ENCODE data around the gene CCDC51. TPM values are rescaled to one million over a fixed set of nuclear protein-coding genes. Genes with fewer than 3 reads are reported as not detected.

CCDC51 gene
- polyA plus RNA-seq, 1 donor (not counting 4 experiments of a cell fraction or from before 2014, with no cell fraction given) = 27.9 TPM

DNA sequence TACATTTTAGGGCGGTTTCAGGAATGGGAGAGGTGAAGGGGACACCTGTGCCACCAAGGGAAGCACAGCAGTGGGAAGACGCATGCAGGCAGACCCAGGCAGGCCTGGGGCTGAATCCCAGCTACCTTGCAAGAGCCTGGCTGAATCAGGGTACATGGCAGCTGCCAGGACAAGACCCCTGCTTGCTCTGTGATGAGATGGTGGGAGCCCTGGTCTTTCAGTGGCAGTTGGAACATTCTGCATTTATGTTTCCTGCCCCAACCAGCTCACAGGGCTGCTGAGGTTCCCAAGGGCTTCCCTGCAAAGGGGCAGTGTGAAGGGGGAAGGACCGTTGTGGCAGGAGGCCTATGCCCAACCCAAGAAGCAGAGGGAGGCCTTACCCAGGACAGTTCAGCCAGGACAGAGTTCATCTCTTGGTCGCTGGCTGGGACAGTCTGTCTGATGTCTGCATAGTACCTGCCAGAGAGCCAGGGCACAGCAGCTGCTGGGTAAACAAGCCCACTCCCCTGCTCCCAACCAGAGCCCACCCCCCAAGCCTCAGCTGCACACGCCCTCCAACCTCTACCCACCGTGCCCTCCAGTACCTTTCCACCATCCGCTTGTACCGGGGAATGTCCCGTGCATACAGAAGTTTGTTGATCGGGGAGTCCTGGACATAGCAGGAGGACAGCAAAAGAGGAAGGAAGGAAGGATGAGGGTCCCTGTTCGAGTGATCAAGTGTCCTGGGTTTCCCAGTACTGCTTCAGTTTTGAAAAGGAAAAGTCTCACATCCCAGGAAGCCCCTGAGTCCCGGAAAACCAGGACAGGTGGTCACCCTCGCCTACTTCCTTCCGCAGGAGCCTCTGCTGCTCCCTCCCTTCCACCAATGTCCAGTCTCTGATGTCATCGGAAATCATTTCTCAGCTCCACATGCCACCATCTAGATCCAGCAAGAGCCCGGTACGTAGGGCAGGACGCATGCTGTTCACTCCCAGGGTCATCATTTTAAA is 33.2 kb downstream of the CCDC51 start:
- TF ChIP-seq, protein P1, sequence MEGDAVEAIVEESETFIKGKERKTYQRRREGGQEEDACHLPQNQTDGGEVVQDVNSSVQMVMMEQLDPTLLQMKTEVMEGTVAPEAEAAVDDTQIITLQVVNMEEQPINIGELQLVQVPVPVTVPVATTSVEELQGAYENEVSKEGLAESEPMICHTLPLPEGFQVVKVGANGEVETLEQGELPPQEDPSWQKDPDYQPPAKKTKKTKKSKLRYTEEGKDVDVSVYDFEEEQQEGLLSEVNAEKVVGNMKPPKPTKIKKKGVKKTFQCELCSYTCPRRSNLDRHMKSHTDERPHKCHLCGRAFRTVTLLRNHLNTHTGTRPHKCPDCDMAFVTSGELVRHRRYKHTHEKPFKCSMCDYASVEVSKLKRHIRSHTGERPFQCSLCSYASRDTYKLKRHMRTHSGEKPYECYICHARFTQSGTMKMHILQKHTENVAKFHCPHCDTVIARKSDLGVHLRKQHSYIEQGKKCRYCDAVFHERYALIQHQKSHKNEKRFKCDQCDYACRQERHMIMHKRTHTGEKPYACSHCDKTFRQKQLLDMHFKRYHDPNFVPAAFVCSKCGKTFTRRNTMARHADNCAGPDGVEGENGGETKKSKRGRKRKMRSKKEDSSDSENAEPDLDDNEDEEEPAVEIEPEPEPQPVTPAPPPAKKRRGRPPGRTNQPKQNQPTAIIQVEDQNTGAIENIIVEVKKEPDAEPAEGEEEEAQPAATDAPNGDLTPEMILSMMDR (optimal IDR thresholded peaks at IDR 0.05 in 1 of 3, IDR thresholded peaks at IDR 0.05 in 1 of 3, conservative IDR thresholded peaks at IDR 0.05 in 1 of 3; ENCODE audit: extremely low read depth in 1 of 3, insufficient read depth in 2 of 3, low read length in 3 of 3) = no peak
- TF ChIP-seq EZH2 (IDR thresholded peaks at IDR 0.05; ENCODE audit: low read length) = no peak
- Histone ChIP-seq H3K79me2 (ENCODE audit: control insufficient read depth, insufficient read depth, low read length) (no peaks in the 10 kb centered on the region), H3K27ac (ENCODE audit: control insufficient read depth, insufficient read depth, low read length) (no peak overlapping the region), H3K4me2 (ENCODE audit: control insufficient read depth, extremely low read depth, insufficient read depth, low read depth, low read length) (no peak overlapping the region), H4K20me1 (ENCODE audit: control insufficient read depth, extremely low read depth, insufficient read depth, low read length) (peaks cover 3% of the 10 kb centered on the region), H2AFZ (ENCODE audit: control insufficient read depth, low read length) (no peak overlapping the region), H3K9me3 (ENCODE audit: control insufficient read depth, low read depth, low read length) (no peaks in the 10 kb centered on the region), H3K36me3 (ENCODE audit: control insufficient read depth in 2 of 2, extremely low read depth in 1 of 2, insufficient read depth in 2 of 2, low read length in 2 of 2) (peaks cover 62 to 84% of the 10 kb centered on the region in 2 experiments), H3K27me3 (ENCODE audit: control insufficient read depth, extremely low read depth, insufficient read depth, low read length) (no peaks in the 10 kb centered on the region), H3K9me1 (ENCODE audit: control insufficient read depth, extremely low read depth, insufficient read depth, low read length) (no peaks in the 10 kb centered on the region), H3K9ac (ENCODE audit: control insufficient read depth, extremely low read depth, insufficient read depth, low read length) (no peak overlapping the region), H3K4me3 (ENCODE audit: control insufficient read depth in 2 of 3, extremely low read depth in 1 of 3, insufficient read depth in 2 of 3, low read depth in 1 of 3, low read length in 3 of 3) (no peak overlapping the region), H3K4me1 (ENCODE audit: control insufficient read depth, extremely low read depth, insufficient read depth, low read length) (peaks cover 14% of the 10 kb centered on the region)
- DNase-seq (ENCODE audit: low read depth, low spot score) (no peak), FAIRE-seq (no peak)
- dilution Hi-C loops (cut with MboI; ENCODE audit: extremely low pct_ligation_motif_present, low sequenced_read_pairs) = no loop called here

DNA sequence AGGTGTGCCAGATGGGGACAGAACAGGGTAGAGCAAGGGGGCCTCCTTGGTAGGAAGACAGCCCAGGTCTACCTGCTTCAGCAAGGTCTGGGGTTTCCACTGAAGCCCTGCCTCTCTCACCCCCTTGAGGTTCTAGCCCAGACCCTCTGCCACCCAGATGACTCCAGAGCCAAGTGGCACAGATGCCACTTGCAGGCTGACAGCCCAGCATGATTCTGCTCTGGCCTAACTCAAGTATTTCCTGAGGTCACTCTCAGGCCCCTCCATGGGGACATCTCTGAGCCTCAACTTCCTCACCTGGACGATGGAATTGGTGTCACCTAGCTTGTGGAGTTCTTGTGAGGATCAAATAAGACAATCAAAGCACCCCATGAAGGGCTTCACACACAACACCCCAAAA is 33.9 kb downstream of the CCDC51 start:
- Histone ChIP-seq H4K20me1 (ENCODE audit: control insufficient read depth, extremely low read depth, insufficient read depth, low read length) (peaks cover 3% of the 10 kb centered on the region), H3K36me3 (ENCODE audit: control insufficient read depth in 2 of 2, extremely low read depth in 1 of 2, insufficient read depth in 2 of 2, low read length in 2 of 2) (peaks cover 55 to 79% of the 10 kb centered on the region in 2 experiments), H2AFZ (ENCODE audit: control insufficient read depth, low read length) (no peak overlapping the region), H3K4me1 (ENCODE audit: control insufficient read depth, extremely low read depth, insufficient read depth, low read length) (peaks cover 22% of the 10 kb centered on the region), H3K27me3 (ENCODE audit: control insufficient read depth, extremely low read depth, insufficient read depth, low read length) (no peaks in the 10 kb centered on the region), H3K4me2 (ENCODE audit: control insufficient read depth, extremely low read depth, insufficient read depth, low read depth, low read length) (no peak overlapping the region), H3K9me3 (ENCODE audit: control insufficient read depth, low read depth, low read length) (no peaks in the 10 kb centered on the region), H3K9me1 (ENCODE audit: control insufficient read depth, extremely low read depth, insufficient read depth, low read length) (no peaks in the 10 kb centered on the region), H3K27ac (ENCODE audit: control insufficient read depth, insufficient read depth, low read length) (no peak overlapping the region), H3K9ac (ENCODE audit: control insufficient read depth, extremely low read depth, insufficient read depth, low read length) (no peak overlapping the region), H3K4me3 (ENCODE audit: control insufficient read depth in 2 of 3, extremely low read depth in 1 of 3, insufficient read depth in 2 of 3, low read depth in 1 of 3, low read length in 3 of 3) (no peak overlapping the region), H3K79me2 (ENCODE audit: control insufficient read depth, insufficient read depth, low read length) (no peaks in the 10 kb centered on the region)
- DNase-seq (ENCODE audit: low read depth, low spot score) = no peak
- dilution Hi-C loops (cut with MboI; ENCODE audit: extremely low pct_ligation_motif_present, low sequenced_read_pairs) = no loop called here
- no peak for TF ChIP-seq EZH2 (IDR thresholded peaks at IDR 0.05; ENCODE audit: low read length)
- TF ChIP-seq, protein P1 (optimal IDR thresholded peaks at IDR 0.05 in 1 of 3, IDR thresholded peaks at IDR 0.05 in 1 of 3, conservative IDR thresholded peaks at IDR 0.05 in 1 of 3; ENCODE audit: extremely low read depth in 1 of 3, insufficient read depth in 2 of 3, low read length in 3 of 3) = no peak
- no peak for FAIRE-seq

Measured in keratinocyte (primary cell).